GM03348 (cell line): ENCODE results near the gene APEX1.
"Not testable (repeated sequence)": the region's sequence is repeated elsewhere in the genome, so short reads cannot be mapped to it uniquely, and the experiment has no call there.

Experiments used
- DNase-seq: peaks from one replicate; pipeline ENCODE4 v3.0.0; 2012; ENCODE audit warnings: low spot score

The APEX1 gene

GRCh38 chr14:20472536-20473169 is 17.6 kb downstream of the APEX1 start:
- DNase-seq: no peak

DNA sequence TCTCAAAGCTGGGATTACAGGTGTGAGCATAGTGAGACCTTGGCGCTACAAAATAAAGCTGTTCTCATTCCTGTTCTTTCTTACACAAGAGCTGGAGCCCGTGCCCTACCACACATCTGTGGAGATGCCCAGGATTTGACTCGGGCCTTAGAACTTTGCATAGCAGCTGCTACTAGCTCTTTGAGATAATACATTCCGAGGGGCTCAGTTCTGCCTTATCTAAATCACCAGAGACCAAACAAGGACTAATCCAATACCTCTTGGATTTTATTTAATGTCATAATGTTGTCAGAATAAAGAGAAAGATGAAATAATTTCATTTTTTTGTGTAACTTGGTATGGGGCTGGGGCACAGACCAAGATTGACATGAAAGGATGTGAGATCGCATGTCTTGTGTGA is 21.8 kb downstream of the APEX1 start:
- no peak for DNase-seq

DNA sequence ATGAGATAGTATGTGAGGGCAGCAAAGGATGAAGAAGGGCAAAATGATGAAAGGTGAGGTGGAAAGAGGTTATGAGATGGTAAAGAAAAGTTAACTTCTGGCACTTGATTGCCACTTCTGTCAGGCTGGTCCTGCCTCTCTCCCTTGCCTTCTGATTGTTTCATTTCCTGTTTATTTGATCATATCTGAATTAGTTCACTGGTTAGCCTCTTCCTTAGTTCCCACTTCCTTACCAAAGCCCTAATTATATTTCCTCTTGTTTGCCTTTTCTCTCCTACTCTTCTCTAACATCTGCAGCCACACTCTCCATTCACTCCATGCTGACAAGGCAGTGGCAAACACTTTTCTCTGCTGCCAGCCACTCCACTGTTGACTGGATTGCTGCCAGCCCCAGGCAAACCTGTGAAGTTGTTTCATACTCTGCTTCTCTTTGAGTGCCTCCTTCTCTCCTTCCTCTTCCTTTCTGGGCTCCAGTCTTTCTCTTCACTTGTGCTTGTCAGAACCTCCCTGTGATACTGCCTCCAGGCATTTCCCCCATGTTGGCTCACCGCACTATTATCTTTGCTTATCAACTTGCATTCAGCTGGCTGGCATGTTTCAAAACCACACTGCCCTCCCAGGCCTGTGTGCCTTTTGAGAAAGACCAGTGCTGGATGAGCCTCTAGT is 22.3 kb downstream of the APEX1 start:
- DNase-seq: no peak

DNA sequence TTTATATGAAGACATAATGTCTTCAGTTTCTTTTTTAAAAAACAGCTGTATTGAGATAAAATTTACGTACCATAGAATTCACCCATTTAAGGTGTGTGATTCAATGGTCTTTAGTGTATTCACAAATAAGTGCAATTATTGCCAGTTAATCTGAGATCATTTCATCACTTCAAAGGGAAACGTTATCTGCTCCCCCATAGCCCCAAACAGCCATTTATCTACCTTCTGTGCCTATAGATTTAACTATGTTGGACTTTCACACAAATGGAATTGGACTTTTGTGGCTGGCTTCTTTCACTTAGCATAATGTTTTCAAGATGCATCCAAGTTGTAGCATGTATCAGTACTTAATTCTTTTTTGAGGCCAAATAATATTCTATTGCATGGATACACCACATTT is 23.9 kb downstream of the APEX1 start:
- no peak for DNase-seq

DNA sequence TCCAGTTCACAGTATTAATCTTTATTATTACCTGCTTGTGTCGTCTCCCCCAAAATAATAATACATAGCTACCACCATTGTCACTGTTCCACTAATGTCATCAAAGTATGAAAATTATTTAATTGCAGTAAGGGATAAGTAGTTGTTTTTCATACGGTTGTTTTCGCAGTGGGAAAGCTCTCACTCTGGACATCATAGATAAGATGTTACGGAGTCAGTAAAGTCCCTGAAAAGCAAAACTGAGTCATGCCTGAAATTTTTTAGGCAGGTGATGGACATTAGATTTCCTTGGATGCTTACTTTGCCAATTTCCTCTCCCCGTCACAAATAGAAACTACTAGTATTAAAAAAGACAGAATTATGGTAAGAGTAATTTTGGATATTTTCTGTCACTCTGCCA is 27.4 kb downstream of the APEX1 start:
- DNase-seq: no peak

DNA sequence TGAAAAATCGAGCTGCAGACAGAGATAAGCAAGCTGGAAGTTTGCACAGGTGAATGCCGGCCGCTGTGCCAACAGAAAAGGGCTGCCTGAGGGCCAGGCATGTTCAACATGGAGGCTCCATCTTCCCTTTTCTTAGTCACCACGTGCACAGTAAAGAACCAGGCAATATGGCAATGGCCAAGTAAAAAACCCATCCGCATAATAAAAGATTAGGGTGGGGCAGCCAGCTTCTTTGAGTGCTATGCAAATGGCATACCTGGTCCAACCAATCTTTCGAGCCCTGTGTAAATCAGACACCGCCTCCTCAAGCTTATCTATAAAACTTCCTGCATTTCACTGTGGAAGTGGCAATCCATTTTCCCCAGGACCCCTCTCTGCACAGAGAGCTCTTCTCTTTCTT is 30.9 kb downstream of the APEX1 start:
- DNase-seq: no peak

DNA sequence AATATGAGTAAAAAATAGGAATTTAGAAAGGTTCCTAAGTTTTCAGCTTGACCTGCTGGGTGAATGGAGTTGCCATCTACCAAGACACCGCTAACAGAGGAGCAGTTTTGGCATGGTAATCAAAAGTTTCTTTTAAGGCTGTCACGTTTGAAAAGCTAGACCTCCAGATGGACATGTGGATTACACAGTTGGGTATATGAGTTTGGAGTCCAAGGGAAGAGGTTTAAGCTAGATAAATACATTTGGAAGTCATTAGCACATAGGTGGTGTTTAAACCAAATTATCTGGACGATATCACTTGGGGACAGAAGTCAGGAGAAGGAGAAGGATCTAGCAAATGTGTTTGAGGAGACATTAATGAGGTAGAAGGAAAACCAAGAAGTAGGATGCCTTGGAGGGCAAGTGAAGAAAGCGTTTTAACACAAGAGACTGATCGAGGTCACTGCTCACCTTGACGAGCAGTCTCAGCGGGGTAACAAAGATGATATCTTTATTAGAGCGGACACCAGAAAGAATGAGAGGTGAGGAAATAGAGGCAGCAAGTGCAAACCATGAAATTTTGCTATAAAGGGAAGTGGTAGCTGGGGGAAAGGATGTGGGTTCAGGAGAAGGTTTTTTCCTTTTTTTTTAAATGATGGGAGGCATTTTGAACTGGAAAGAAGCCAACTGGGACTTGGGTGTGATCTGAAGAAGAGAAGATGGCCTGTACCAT is 31.8 kb downstream of the APEX1 start:
- DNase-seq: no peak

DNA sequence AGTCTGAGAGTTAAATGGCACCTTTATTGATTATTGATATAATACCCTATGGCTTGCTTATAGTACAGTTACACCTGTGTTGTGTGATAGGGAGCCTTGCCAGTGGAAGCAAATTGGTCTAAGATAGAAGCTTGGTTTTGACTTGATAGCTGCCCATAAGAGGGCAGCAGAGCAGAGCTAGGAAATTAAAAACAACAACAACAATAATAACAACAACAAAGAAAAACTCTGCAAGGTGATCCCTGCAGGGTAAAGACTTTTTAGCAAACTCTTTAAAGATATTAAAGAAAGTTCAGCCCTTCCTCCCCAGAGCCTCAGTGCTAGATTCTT is 32.3 kb downstream of the APEX1 start:
- DNase-seq: no peak

DNA sequence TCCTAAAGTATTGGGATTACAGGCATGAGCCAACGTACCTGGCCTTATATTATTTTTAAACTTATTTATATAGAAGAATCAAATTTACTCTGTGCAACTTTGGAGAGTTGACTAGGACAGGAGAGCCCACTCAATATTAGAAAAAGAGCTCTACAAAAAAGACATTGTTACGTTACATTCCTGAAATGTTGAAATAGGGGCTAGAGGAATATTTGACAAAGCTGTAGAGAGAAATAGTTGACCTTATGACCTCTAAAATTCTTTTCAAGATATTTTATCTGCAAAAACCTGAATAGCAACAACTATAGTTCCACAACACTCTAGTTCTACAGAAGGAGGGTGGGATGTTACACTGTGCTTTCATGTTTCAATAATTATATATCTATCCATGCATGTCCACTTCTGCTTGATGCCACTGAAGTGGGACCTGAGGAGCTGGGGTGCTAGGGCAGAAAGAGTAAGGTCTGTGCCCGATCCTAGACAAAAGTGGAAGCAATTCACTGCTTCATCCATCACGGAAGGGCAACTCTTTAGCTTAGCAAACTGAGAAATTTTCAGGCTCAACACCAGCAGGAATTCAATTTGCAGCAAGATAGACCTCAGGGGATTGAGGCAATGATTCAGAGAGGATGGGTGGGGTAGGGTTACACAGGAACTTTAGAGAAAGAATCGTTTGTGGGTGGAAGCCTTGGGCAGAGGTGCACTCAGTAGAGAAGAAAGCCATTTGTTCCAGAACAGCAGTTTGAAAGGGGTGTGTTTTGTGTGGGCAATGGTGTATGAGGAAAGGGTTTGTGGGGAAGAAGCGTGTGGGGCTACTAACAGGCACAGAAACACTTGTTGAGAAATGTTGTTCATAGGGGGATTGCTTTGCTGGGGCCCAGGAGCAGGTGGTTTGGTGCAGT is 34.3 kb downstream of the APEX1 start:
- peak; percentile 45 for DNase-seq

GRCh38 chr14:20490563-20490962 is 35.5 kb downstream of the APEX1 start:
- DNase-seq: no peak

- no peak for DNase-seq
Observed at GRCh38 chr14:20492486-20492885, 37.5 kb downstream of the APEX1 start.

DNA sequence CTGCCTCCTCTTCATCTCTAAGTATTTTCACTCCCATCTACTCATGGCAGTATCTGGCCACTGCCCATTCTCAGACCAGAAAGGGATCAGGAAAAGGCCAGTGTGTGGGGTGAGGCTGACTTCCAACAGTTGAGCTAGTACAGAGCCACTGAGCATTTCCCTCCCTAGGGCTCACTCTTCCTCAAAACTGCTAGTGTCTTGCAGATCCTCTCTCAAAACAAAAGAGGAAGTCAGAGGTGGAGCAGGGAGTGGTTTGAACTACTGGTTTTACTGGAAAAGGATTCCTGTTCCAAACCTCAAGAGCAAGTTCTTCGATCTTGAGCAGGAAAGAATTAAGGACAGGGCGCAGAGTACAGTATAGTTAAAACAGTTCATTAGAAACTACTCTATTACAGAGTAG is 38.6 kb downstream of the APEX1 start:
- no peak for DNase-seq

GRCh38 chr14:20494935-20495766 is 40.1 kb downstream of the APEX1 start:
- DNase-seq: peak; percentile 16

GRCh38 chr14:20498622-20499021 is 43.6 kb downstream of the APEX1 start:
- DNase-seq: no peak

DNA sequence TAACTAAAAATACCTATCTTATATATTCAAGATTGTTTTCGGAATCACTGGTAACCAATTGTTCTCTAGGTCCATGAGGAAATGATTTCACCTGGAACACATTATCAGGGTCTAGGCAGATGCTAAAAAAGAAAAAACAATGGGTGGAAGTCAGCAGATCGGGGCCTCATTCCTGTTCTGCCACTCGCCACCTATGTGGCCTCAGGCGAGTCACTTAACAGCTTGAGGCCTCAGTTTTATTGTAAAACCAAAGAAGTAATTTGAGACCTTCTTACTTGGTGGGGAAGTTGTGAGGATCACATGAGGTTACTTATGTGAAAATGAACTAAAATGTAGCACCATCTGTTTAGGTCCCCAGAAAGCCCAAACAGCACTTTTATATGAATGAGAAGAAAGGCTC is 44.1 kb downstream of the APEX1 start:
- DNase-seq: no peak

DNA sequence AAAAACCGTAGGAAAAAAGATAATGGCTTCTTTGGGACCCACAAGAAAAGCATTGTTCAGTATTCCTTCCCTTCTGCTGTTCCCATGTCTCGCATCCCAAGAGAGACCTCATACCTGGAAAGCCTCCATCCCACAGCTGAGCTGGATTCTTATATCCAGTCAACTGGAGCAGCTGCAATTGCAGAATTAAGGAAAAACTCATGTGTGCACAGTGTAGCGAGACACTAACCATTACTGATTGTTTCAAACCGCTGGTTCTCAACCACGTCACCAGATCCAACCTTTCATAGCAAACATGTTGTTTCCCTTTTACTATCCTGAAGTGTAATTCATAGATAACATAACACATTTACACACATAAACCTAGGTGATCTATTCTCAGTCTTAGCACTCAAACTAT is 44.9 kb downstream of the APEX1 start:
- no peak for DNase-seq

DNA sequence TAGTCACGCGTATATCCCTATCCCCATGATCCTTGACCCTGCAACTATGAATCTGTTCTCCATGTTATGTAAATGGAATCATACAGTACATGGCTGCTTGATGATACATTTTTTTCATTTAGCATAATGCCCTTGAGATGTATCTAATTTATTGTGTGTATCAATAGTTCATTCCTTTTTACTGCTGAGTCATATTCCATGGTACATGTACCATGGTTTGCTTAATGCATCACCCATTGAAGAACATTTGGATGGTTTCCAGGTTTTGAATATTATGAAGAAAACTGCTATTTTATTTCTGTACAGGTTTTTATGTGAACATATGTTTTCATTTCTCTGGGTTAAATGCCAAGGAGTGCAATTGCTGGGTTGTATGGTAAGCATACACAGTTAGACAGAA is 46.3 kb downstream of the APEX1 start:
- DNase-seq: no peak

DNA sequence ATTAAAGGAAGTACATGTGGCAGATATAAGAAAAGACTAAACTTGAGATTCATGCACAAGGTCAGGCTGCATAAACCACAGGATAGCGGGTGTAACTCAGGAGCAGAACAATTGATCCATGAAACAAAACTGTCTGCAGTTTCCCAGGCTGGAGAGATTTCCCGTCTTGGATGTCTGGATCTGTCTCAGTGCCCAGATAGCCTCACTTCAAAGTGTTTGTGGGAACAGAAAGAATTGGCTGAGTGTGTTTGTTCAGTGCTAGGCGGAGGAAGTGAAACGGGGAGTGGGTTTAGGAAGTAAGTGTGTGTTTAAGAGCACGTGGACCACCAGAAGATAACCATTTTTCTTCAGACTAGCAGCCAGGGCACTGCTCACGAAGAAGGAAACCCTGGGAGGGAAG is 48.9 kb downstream of the APEX1 start:
- DNase-seq: no peak

DNA sequence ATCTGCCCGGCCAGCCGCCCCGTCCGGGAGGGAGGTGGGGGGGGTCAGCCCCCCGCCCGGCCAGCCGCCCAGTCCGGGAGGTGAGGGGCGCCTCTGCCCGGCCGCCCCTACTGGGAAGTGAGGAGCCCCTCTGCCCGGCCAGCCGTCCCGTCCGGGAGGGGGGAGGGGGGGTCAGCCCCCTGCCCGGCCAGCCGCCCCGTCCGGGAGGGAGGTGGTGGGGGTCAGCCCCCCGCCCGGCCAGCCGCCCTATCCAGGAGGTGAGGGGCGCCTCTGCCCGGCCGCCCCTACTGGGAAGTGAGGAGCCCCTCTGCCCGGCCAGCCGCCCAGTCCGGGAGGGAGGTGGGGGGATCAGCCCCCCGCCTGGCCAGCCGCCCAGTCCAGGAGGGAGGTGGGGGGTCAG is 51.2 kb downstream of the APEX1 start:
- not testable (repeated sequence) for DNase-seq

DNA sequence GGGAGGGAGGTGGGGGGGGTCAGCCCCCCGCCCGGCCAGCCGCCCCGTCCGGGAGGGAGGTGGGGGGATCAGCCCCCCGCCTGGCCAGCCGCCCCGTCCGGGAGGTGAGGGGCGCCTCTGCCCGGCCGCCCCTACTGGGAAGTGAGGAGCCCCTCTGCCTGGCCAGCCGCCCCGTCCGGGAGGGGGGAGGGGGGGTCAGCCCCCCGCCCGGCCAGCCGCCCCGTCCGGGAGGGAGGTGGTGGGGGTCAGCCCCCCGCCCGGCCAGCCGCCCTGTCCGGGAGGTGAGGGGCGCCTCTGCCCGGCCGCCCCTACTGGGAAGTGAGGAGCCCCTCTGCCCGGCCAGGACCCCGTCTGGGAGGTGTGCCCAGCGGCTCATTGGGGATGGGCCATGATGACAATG is 51.7 kb downstream of the APEX1 start:
- DNase-seq: not testable (repeated sequence)
